ENCODE data around the gene CPM. TPM values are rescaled to one million over a fixed set of nuclear protein-coding genes. Genes with fewer than 3 reads are reported as not detected.

The CPM gene
- total and polyA plus RNA-seq, 4 donors, result 14.2 to 65.0 (median 24.0) TPM

- no peak for TF ChIP-seq GABPA (IDR thresholded peaks at IDR 0.05 in 1 of 2, conservative IDR thresholded peaks at IDR 0.05 in 1 of 2)
- TF ChIP-seq CTCF (IDR thresholded peaks at IDR 0.05; ENCODE audit: low read depth, low read length, missing input control), result no peak
These were observed 2.8 kb downstream of the CPM start (continued) for GRCh38 chr12:68930178-68930577.

GRCh38 chr12:68924546-68924945, 8.4 kb downstream of the CPM start:
- no peak overlapping the region for H3K27ac ChIP-seq (ENCODE audit: low read depth in 1 of 2, low read length in 2 of 2)
- no peak for DNase-seq (ENCODE audit: low spot score)
- TF ChIP-seq FOXA1 (IDR thresholded peaks at IDR 0.05), result no peak
- no peak for TF ChIP-seq RXRA (IDR thresholded peaks at IDR 0.05)
- TF ChIP-seq ATF3 (IDR thresholded peaks at IDR 0.05), result no peak
- no peak for TF ChIP-seq GABPA (IDR thresholded peaks at IDR 0.05 in 1 of 2, conservative IDR thresholded peaks at IDR 0.05 in 1 of 2)
- TF ChIP-seq EGR1 (IDR thresholded peaks at IDR 0.05; ENCODE audit: low read depth in 2 of 2), result no peak

GRCh38 chr12:68919581-68920239, 13.3 kb downstream of the CPM start:
- Histone ChIP-seq H3K27ac (ENCODE audit: low read depth in 1 of 2, low read length in 2 of 2) (no peak overlapping the region), H3K36me3 (ENCODE audit: control insufficient read depth in 4 of 4, insufficient read depth in 3 of 4, low read depth in 1 of 4, low read length in 3 of 4) (no peaks in the 10 kb centered on the region), H3K27me3 (ENCODE audit: control insufficient read depth in 4 of 4, insufficient read depth in 4 of 4, low read length in 3 of 4) (no peaks in the 10 kb centered on the region), H3K9ac (ENCODE audit: low read depth in 1 of 2, low read length in 2 of 2) (no peak overlapping the region), H3K4me3 (ENCODE audit: low read depth in 1 of 3, low read length in 3 of 3) (no peak overlapping the region), H3K9me3 (ENCODE audit: control insufficient read depth in 4 of 4, low read length in 3 of 4) (no peaks in the 10 kb centered on the region), H3K4me1 (ENCODE audit: control insufficient read depth in 4 of 4, insufficient read depth in 4 of 4, low read length in 3 of 4) (peaks cover 0 to 9% (median 0%) of the 10 kb centered on the region in 4 donors)
- TF ChIP-seq MAX (IDR thresholded peaks at IDR 0.05), result no peak
- no peak for TF ChIP-seq JUND (IDR thresholded peaks at IDR 0.05)
- TF ChIP-seq RAD21 (IDR thresholded peaks at IDR 0.05), result no peak
- no peak for TF ChIP-seq REST (IDR thresholded peaks at IDR 0.05)
- TF ChIP-seq FOXA2 (IDR thresholded peaks at IDR 0.05), result no peak
- no peak for TF ChIP-seq RXRA (IDR thresholded peaks at IDR 0.05)
- no peak for TF ChIP-seq TAF1 (conservative IDR thresholded peaks at IDR 0.05)
- no peak for TF ChIP-seq CTCF (IDR thresholded peaks at IDR 0.05; ENCODE audit: low read depth, low read length, missing input control)
- no peak for TF ChIP-seq GABPA (IDR thresholded peaks at IDR 0.05 in 1 of 2, conservative IDR thresholded peaks at IDR 0.05 in 1 of 2)
- no peak for TF ChIP-seq NR2F2 (IDR thresholded peaks at IDR 0.05)
- no peak for TF ChIP-seq HNF4A (conservative IDR thresholded peaks at IDR 0.05)
- TF ChIP-seq SP1 (IDR thresholded peaks at IDR 0.05), result no peak
- no peak for TF ChIP-seq FOXA1 (IDR thresholded peaks at IDR 0.05)
- no peak for TF ChIP-seq ATF3 (IDR thresholded peaks at IDR 0.05)
- TF ChIP-seq HNF4G (IDR thresholded peaks at IDR 0.05), result no peak
- TF ChIP-seq ZBTB33 (IDR thresholded peaks at IDR 0.05), result no peak
- TF ChIP-seq YY1 (IDR thresholded peaks at IDR 0.05), result no peak
- no peak for TF ChIP-seq EGR1 (IDR thresholded peaks at IDR 0.05; ENCODE audit: low read depth in 2 of 2)
- DNase-seq (ENCODE audit: low spot score), result no peak
- WGBS, result 94% methylated on average over 9 of the region's 9 CpGs

More at GRCh38 chr12:68924546-68924945, 8.4 kb downstream of the CPM start:
- peaks cover 0 to 9% (median 2%) of the 10 kb centered on the region in 4 donors for H3K4me1 ChIP-seq (ENCODE audit: control insufficient read depth in 4 of 4, insufficient read depth in 4 of 4, low read length in 3 of 4)
- H3K9me3 ChIP-seq (ENCODE audit: control insufficient read depth in 4 of 4, low read length in 3 of 4), result no peaks in the 10 kb centered on the region
- H3K9ac ChIP-seq (ENCODE audit: low read depth in 1 of 2, low read length in 2 of 2), result no peak overlapping the region
- H3K4me3 ChIP-seq (ENCODE audit: low read depth in 1 of 3, low read length in 3 of 3), result no peak overlapping the region
- no peaks in the 10 kb centered on the region for H3K27me3 ChIP-seq (ENCODE audit: control insufficient read depth in 4 of 4, insufficient read depth in 4 of 4, low read length in 3 of 4)
- no peaks in the 10 kb centered on the region for H3K36me3 ChIP-seq (ENCODE audit: control insufficient read depth in 4 of 4, insufficient read depth in 3 of 4, low read depth in 1 of 4, low read length in 3 of 4)
- WGBS, result 97% methylated on average over 4 of the region's 4 CpGs
